Stomach (tissue), 4 donors: Measurements from ENCODE around the gene GPBP1L1.

Source experiments
- EP300 ChIP-seq: sonication (generic); formaldehyde crosslinking; IDR thresholded peaks from one replicate; pipeline ENCODE4 v1.6.1; 2017; ENCODE audit warnings: antibody characterized with exemption
- POLR2A ChIP-seq, 4 donors: fragments of 450-650 bp; IDR thresholded peaks; one replicate each; pipeline ENCODE4 v1.6.1; 2016; ENCODE audit warnings: antibody characterized with exemption in 4 of 4, control low read depth in 2 of 4, mild to moderate bottlenecking in 1 of 4, moderate library complexity in 1 of 4
- POLR2AphosphoS5 ChIP-seq, 3 donors: sonication (generic); formaldehyde crosslinking; IDR thresholded peaks; one replicate each; pipeline ENCODE4 v1.6.1; 2016; ENCODE audit warnings: antibody characterized with exemption in 3 of 3
- TF ChIP-seq, protein P1 (sequence below), 7 experiments: fragments of 450-650 bp in 4 of 7; fragments of 200-600 bp in 3 of 7; sonication (generic) in 3 of 7; IDR thresholded peaks; one replicate each; pipeline ENCODE4 v1.5.1; 2016 to 2019; ENCODE audit warnings: antibody characterized with exemption in 7 of 7, control low read depth in 2 of 7, mild to moderate bottlenecking in 1 of 7

- TF ChIP-seq, protein P1, sequence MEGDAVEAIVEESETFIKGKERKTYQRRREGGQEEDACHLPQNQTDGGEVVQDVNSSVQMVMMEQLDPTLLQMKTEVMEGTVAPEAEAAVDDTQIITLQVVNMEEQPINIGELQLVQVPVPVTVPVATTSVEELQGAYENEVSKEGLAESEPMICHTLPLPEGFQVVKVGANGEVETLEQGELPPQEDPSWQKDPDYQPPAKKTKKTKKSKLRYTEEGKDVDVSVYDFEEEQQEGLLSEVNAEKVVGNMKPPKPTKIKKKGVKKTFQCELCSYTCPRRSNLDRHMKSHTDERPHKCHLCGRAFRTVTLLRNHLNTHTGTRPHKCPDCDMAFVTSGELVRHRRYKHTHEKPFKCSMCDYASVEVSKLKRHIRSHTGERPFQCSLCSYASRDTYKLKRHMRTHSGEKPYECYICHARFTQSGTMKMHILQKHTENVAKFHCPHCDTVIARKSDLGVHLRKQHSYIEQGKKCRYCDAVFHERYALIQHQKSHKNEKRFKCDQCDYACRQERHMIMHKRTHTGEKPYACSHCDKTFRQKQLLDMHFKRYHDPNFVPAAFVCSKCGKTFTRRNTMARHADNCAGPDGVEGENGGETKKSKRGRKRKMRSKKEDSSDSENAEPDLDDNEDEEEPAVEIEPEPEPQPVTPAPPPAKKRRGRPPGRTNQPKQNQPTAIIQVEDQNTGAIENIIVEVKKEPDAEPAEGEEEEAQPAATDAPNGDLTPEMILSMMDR (IDR thresholded peaks at IDR 0.05) = no peak
- TF ChIP-seq EP300 = no peak
- no peak for TF ChIP-seq POLR2A (IDR thresholded peaks at IDR 0.05)
- TF ChIP-seq POLR2AphosphoS5 (IDR thresholded peaks at IDR 0.05) = no peak
Observed at GRCh38 chr1:45654540-45655280, 31.6 kb downstream of the GPBP1L1 start.
